Calu3 (cell line): ENCODE measurements around the gene YOD1. TPM values are rescaled to one million over a fixed set of nuclear protein-coding genes. Genes with fewer than 3 reads are reported as not detected.

Source experiments
- BruUV-seq: library from RNA; stranded (reverse); fragments of 400-500 nt; replicated peaks from 2 replicates; lab custom pipeline; 2021; lab: Mats Ljungman, UMichigan
- CTCF ChIA-PET: fragments of 300-600 bp; sonication (Branson Sonifier 250); formaldehyde crosslinking; loops from one replicate; lab custom pipeline; 2022; ENCODE audit warnings: antibody characterized with exemption; lab: Charles Lee
- DNase-seq: peaks from one replicate; pipeline ENCODE4 v3.0.0; 2022
- H3K27ac Mint-ChIP-seq: one replicate; pipeline ENCODE4 v1.8.0; 2022; ENCODE audit warnings: mixed read lengths; ENCODE audit not compliant: unreplicated experiment
- H3K27me3 Mint-ChIP-seq: one replicate; pipeline ENCODE4 v1.8.0; 2022; ENCODE audit warnings: mixed read lengths; ENCODE audit not compliant: unreplicated experiment
- H3K36me3 Mint-ChIP-seq: one replicate; pipeline ENCODE4 v1.8.0; 2022; ENCODE audit warnings: mild to moderate bottlenecking, moderate library complexity, mixed read lengths; ENCODE audit not compliant: insufficient read depth, unreplicated experiment
- H3K4me1 Mint-ChIP-seq: one replicate; pipeline ENCODE4 v1.8.0; 2022; ENCODE audit warnings: mild to moderate bottlenecking, low read depth, mixed read lengths; ENCODE audit not compliant: unreplicated experiment
- H3K4me3 Mint-ChIP-seq: one replicate; pipeline ENCODE4 v1.8.0; 2022; ENCODE audit warnings: mild to moderate bottlenecking, low read depth, moderate library complexity, mixed read lengths; ENCODE audit not compliant: unreplicated experiment
- H3K9me3 Mint-ChIP-seq: one replicate; pipeline ENCODE4 v1.8.0; 2022; ENCODE audit warnings: low read depth, mixed read lengths; ENCODE audit not compliant: unreplicated experiment
- intact Hi-C: fragments of 100-400 bp; cut with micrococcal nuclease; formaldehyde crosslinking; loops from one replicate; pipeline ENCODE4 v1.10.0; 2022; ENCODE audit not compliant: unreplicated experiment
- total RNA-seq: library from RNA; stranded (reverse); gene quantifications from 2 replicates; pipeline ENCODE4 v1.2.3, GENCODE V29; 2022
- TF ChIP-seq, protein P1 (sequence below): fragments of 200-600 bp; IDR thresholded peaks from one replicate; pipeline ENCODE4 v1.8.0; 2022; ENCODE audit warnings: antibody characterized with exemption; ENCODE audit not compliant: unreplicated experiment

YOD1 gene
- total RNA-seq, 1 experiment from 2014 or later = 22.4 TPM

GRCh38 chr1:207014728-207015127, 36.3 kb downstream of the YOD1 start:
- no TSS peak for BruUV-seq
- Mint-ChIP-seq H3K27me3 (no peaks in the 10 kb centered on the region), H3K4me3 (no peak overlapping the region), H3K4me1 (peaks cover 88% of the 10 kb centered on the region), H3K27ac (peak overlapping the region; percentile 14), H3K9me3 (peaks cover 7% of the 10 kb centered on the region), H3K36me3 (peaks cover 28% of the 10 kb centered on the region)
- TF ChIP-seq, protein P1, sequence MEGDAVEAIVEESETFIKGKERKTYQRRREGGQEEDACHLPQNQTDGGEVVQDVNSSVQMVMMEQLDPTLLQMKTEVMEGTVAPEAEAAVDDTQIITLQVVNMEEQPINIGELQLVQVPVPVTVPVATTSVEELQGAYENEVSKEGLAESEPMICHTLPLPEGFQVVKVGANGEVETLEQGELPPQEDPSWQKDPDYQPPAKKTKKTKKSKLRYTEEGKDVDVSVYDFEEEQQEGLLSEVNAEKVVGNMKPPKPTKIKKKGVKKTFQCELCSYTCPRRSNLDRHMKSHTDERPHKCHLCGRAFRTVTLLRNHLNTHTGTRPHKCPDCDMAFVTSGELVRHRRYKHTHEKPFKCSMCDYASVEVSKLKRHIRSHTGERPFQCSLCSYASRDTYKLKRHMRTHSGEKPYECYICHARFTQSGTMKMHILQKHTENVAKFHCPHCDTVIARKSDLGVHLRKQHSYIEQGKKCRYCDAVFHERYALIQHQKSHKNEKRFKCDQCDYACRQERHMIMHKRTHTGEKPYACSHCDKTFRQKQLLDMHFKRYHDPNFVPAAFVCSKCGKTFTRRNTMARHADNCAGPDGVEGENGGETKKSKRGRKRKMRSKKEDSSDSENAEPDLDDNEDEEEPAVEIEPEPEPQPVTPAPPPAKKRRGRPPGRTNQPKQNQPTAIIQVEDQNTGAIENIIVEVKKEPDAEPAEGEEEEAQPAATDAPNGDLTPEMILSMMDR = no peak
- CTCF ChIA-PET = interaction anchor here (0.6 kb wide), 1 partner anchor 10 kb away, joined by 4 read pairs; no protein-coding TSS in a partner anchor
- DNase-seq = no peak
- intact Hi-C loops = no loop called here

GRCh38 chr1:207013321-207014085, 37.5 kb downstream of the YOD1 start:
- H3K9me3 Mint-ChIP-seq = peaks cover 7% of the 10 kb centered on the region
- H3K4me3 Mint-ChIP-seq = no peak overlapping the region
- H3K27me3 Mint-ChIP-seq = no peaks in the 10 kb centered on the region
- DNase-seq = no peak
- peaks cover 88% of the 10 kb centered on the region for H3K4me1 Mint-ChIP-seq
- TF ChIP-seq, protein P1 = no peak
- CTCF ChIA-PET = no interaction called here
- no peak overlapping the region for H3K27ac Mint-ChIP-seq
- H3K36me3 Mint-ChIP-seq = peaks cover 28% of the 10 kb centered on the region
- intact Hi-C loops = no loop called here
- BruUV-seq = no TSS peak

DNA sequence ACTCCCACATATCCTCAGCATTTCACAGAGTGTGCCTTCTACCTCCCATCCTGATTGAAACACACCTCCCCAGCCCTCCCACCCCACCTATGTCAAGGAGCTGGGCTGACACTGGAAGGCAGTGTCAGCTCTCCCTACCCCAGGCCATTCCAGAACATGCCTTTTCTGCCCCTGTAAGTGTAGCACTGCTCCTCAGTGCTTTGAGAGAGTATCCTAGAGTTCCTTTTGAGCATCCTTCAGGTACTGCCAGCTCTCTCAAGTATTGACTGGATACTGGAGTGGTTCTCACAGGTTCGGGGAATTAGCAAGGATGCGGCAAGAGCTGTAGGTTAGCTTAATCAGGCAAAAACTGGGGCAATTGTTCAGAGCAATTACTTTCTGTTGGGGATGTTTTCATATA, 40.3 kb downstream of the YOD1 start:
- Mint-ChIP-seq H3K27ac (peak overlapping the region; percentile 68), H3K4me1 (peaks cover 94% of the 10 kb centered on the region), H3K27me3 (no peaks in the 10 kb centered on the region), H3K9me3 (peaks cover 9% of the 10 kb centered on the region), H3K36me3 (peaks cover 39% of the 10 kb centered on the region), H3K4me3 (no peak overlapping the region)
- CTCF ChIA-PET = interaction anchor here (1.5 to 2.9 kb wide), 3 partner anchors 10 to 42 kb away, joined by 3 to 25 read pairs (median 10); partner anchors contain the start of gene PFKFB2
- TF ChIP-seq, protein P1 = no peak
- BruUV-seq = no TSS peak
- intact Hi-C loops = no loop called here
- no peak for DNase-seq

DNA sequence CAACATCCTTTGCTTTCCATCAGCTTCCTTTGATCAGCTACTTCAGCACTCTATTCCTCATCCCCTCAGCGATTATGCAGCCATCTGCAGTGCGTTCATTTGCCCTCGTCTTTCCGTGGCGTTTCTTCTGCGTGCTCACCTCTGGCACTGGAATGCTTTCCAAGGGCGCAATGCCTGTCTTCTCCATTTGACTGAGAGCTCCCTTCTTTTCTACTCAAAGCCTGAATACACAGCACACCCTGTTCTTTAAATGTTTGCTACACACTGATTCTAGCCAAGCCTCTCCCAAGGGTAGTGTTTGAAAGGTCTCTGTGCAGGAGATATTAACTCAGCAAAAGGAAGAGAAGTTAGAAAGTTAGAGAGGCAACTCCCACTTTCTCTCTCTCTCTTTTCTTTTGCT, 41.1 kb downstream of the YOD1 start:
- Mint-ChIP-seq H3K9me3 (peaks cover 9% of the 10 kb centered on the region), H3K27ac (peak overlapping the region; percentile 68), H3K4me1 (peaks cover 94% of the 10 kb centered on the region), H3K36me3 (peaks cover 42% of the 10 kb centered on the region), H3K4me3 (peak overlapping the region; percentile 8), H3K27me3 (no peaks in the 10 kb centered on the region)
- TF ChIP-seq, protein P1 = no peak
- CTCF ChIA-PET = interaction anchor here (1.0 to 2.9 kb wide), 8 partner anchors 10 to 43 kb away, joined by 3 to 25 read pairs (median 4); partner anchors contain the start of genes C1orf116 and PFKFB2
- DNase-seq = no peak
- intact Hi-C loops = loop anchor here (5.0 to 10.0 kb wide), 2 partner anchors 45 to 58 kb away; partner anchors contain the start of genes PFKFB2 and YOD1
- TSS peak; percentile 72 for BruUV-seq
